HTR-8/SVneo (cell line): Measurements from ENCODE around the gene MEIS2.
"Not testable (repeated sequence)": the region's sequence is repeated elsewhere in the genome, so short reads cannot be mapped to it uniquely, and the experiment has no call there.

ENCODE experiments used
- DNase-seq: peaks from one replicate; pipeline ENCODE4 v3.0.0; 2011; ENCODE audit warnings: low spot score, mixed read lengths; ENCODE audit not compliant: insufficient read length
- FAIRE-seq: peaks from 2 replicates; lab custom pipeline; 2011; peaks lifted over from hg19 to GRCh38; lab: Jason Lieb, UNC

Gene MEIS2

DNA sequence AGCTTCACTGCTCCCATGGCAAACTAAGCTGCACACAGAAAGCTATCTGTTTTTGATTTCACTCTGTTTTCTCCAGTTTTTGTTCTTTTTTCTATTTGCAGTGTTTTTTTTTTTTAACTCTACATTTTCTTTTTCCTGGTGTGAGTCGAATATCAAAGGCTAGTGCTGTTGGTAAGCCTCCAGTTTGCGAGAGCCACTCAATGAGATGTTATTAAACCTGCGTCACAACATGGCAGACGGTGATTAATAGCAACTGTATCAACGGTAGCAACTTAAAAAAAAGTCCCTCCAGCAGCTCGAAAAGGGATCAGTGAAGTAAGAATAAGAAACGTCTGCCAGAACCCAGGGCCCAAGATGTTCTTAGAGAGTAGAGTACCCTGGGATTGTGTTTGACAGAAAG is 84.1 kb downstream of the MEIS2 start:
- no peak for DNase-seq
- no peak for FAIRE-seq

DNA sequence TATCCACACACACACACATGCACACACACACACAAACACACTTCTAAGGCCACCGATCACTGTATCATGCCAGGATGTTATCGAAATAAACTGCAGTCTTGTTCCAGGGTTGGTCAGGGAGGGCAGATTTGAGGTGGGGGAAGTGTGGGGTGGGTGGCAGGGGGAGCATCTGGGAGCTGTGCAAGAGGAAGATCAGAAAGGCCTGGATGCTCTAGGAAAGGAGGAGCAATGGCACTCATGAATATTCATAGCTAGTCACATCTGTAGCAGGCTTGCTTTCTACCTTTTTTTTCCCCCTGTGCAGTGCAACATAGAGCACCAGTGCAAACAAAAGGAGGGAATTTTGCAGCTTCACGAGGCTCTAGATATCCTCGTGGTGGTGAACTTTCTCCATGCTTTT is 84.9 kb downstream of the MEIS2 start:
- no peak for FAIRE-seq

DNA sequence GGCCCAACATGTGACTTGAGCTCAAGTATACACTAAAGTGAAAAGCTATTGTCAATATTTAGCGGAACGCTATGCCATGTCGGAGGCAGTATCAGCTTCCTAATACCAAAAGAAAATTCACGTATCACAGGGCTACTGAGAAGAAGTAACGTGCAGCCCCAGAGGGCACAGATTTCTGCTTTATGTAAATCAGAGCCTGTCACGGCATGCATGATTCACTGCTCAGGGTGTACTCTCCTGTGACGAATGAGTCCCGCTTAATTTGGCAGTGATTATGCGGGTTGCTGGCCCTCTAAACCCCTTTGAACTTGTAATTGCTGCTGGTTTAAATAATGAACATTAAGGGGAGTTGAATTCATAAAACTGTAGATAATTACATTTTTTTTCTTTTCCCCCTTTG is 85.3 kb downstream of the MEIS2 start:
- FAIRE-seq = no peak
- DNase-seq = no peak

More for the DNA sequence above, 84.9 kb downstream of the MEIS2 start:
- no peak for DNase-seq

DNA sequence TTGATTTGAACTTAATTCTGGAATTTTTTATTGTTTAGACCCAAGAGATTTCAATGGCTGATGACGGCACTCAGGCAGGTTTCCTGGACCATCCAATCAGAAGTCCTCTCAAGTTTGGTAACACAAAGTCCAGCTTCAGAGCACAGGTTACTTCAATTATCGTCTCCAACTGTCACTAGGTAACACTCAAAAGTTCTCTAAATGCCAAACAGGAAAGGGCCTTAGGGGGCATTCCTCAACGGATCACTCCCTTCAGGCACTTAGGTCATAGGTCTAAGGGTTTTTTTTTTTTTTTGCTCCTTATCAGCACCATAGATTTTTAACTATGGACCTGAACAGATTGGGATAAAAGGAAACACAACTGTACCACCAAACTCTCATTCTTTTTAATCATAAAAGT is 85.8 kb downstream of the MEIS2 start:
- DNase-seq = no peak
- no peak for FAIRE-seq

DNA sequence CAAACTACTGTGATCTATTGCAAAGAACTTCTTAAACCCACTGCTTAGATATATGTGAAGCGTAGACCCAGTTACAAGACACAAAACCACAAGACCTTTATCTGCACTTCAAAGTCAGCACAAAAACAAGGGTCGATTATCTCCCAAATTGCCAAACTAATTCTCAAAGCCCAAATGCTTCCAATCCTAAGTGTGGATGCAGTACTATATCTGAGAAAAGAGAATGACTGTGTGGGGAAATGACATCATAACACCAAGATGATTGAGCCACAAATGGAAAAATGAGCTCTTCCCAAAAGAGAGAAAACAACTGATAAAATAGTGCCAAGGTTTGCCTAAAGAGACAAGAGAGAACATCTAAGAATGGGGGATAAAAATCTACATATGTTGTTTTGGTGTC is 86.2 kb downstream of the MEIS2 start:
- DNase-seq (no peak), FAIRE-seq (no peak)

DNA sequence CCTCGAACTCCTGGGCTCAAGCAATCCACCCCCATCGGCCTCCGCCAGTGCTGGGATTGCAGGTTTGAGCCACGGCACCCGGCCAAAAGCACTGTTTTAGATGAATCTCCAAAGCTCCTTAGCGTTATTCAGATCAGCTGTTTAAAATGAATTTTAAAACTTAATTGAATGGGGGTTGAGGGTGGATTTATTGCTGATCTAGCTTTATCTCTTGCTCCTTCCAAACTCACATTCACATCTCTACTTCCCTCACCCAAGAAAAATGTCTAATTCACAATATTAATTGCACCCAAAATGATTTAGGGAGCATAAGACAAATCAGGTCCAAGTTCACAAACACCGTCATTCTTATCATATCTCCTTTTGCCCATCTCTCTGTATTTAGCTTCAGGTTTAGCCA is 89.8 kb downstream of the MEIS2 start:
- FAIRE-seq (no peak), DNase-seq (no peak)

DNA sequence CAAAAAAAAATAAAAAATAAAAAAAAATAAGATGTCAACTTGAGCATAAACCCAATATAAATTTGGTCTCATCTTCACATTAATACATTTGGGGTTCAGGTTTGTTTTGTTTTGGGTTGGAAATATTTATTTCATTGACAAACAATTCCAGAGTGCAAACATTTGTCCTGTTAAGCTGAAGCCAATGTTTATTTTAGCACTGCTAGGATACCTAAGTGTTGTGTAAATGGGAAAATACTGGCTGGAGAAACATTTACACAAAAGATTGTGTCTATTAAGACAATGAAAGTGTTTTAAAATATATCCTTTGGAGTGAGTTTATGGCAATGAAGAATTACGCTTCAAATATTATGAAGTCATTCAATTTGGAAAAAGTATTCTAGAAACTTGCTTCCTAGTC is 91.1 kb downstream of the MEIS2 start:
- FAIRE-seq (no peak), DNase-seq (no peak)

DNA sequence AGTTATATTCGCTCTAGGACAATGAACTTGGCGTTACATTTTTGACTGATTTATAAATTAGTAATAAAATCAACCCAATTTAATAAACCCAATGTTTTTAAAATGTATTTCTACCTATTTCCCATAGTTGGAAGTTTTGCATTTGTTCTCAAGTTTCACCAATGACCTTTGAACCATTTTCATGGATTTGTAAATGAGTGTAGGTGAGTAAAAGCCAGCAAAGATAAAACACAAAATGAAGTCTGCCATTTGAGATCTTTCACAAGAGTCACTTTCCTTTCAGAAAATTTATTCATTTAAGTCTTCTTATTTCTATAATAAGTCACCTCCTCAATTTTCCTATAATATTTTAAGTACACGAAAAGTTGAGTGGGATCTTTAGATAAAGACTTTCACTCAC is 92.1 kb downstream of the MEIS2 start:
- no peak for FAIRE-seq
- no peak for DNase-seq

DNA sequence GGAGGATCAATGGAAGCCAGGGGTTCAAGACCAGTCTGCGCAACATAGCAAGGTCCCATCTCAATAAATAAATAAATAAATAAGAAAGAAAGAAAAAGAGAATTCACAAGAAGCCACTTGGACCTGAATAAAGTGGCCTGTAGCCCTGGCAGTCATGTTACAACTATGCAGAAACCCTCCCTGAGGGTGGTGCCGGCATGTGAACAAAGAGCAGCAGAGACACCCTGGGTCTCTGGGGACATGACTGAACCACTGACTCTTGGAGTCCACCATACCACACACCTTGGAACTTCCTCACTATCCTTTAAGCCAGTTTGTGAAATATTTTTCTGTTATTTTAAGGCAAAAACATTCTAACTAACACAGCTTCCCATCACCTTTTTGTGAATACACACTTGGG is 93.0 kb downstream of the MEIS2 start:
- DNase-seq (no peak), FAIRE-seq (no peak)

DNA sequence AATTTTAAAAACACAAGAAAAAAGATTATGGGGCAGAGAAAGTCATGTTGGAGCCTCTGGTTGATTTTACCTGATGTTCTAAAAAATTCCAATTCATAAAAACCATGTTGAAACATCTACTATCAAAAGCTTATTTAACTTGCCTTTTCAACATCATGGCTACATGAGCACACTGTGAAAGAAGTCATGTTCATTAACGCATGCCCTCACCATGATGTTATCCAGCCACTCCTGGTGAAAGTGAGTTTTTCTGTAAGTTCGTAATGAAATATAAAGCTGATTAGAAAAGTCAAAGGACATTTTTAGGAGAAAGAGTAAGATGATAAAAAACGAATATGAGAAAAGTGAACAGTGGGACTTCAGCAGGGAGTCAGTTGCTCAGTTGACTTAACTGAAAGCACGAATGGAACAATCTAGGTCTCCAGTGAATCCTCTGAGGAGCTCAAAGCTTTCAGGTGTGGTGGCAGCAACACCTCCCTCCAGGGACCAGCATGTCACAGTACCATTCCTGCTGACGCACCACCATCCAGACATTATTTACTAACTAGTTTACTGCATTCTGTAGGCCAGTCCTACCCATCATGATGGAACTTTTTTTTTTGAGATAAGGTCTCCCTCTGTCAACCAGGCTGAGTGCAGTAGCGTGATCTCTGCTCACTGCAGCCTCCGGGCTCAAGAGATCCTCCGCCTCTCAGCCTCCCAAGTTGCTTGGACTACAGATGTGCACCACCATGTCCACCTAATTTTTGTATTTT is 95.2 kb downstream of the MEIS2 start:
- no peak for FAIRE-seq
- DNase-seq = no peak

DNA sequence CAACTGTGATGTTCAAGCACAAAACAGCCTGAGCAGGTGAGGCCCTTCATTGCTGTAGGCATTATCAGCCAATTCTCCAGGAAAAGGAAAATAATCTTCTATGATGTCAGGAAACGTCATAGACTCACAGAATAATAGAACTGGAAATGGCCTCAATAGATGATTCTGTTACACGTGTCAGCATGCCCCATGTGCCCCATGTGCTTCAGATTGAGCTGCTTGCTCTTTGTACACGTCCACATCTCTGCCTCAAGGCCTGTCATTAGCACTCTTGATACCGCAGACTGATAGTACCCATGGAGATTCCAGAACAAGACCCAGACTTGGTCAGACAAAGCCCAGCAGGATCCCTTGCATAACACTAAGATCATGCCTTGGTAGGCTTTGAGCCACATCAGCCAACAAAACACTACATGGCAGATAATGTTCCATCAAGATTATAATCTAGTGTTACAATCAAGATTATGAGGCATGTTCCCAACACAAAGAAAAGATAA is 95.9 kb downstream of the MEIS2 start:
- DNase-seq (no peak), FAIRE-seq (no peak)

DNA sequence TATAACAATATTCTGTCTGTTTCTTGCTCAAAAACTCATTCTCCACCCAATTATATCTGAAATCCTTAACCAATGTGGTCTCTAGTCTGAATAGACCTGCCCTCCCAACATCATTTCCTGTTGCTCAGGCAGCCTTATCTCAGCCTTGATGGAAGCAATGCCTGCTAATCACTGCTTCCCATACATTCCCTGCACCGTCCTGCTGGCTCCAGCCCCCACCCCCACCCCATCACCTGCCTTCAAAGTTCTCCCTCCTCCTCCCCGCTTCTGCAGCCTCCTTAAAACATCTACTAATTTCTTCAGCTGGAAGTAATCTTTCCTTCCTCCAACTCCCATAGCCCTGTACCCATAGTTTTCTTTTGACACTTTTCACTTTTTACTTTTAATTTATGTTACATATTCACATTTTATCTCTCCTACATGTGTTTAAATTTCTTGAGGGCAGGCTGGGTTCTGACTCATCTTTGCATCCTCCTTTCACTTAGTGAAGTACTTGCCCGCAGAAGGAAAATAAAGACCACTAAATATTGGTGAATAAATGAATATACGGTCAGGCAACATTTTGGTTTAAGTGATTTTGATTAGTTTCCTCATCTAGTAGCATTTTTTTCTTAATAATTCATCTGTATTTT is 98.2 kb downstream of the MEIS2 start:
- DNase-seq = no peak
- FAIRE-seq = no peak

DNA sequence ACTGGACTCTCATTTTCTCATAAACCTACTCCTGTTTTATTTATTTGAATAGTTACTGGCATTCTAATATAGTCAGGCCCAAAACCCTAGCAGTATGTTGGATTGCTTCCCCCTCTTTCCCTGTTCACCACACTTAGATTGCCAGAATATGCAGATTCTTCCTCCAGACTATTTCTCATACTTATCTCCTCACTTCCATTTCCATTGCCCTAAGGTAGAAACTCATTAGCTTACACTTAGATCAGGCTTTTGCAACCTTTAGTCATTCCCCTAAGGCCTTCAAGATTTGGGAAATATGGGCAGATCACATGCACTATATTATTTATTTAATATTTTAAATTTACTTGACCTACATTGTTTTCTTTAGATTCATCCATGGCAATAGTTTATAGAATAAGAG is 98.9 kb downstream of the MEIS2 start:
- no peak for DNase-seq
- no peak for FAIRE-seq

DNA sequence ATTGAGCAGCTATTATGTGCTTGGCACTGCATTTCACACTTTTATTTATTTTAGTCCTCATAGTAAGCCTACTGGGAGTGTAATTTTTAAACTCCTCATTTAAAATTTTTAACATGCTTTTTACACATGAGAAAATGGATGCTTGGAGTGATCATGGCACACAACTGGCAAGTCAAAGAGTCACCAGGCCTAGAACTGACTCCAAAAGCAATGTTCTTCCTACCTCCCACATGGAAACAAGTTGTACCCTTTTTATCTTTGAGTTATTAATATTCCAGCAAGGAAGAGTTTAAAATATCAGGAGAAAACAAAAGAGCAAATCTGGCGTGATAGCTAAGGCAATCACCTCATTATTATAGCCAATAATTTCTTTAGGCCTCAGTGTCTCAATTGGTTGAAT is 100.6 kb downstream of the MEIS2 start:
- FAIRE-seq (no peak), DNase-seq (no peak)

DNA sequence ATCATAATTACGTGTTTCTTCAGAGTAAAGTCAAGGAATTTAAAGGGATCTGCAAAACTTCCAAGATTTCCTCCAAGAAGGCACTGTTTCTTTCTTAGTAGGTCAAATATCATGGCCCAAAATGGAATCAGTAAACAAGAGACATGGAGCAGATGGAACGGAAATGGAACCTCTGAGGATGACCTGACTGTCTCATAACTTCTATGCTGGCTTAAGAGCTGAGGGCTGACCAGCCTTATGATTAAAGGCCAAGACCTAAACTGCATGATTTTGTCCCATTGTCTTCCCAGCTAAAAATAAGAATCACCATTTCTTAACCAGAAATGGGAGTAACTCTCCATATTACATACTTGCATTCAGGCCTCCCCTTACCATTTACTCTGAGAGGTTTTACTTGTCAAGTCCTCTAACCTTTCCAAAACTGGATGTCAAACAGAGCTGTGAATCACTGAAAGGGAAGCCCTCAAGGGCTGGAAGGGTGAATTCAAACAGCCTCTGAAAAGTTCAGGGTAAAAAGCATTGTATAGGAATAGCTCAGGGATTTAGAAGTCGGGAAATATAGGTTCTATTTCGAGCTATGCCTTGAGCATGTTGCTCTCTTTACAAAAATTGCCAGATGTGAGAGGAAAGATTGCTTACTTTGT is 103.7 kb downstream of the MEIS2 start:
- no peak for FAIRE-seq
- no peak for DNase-seq

DNA sequence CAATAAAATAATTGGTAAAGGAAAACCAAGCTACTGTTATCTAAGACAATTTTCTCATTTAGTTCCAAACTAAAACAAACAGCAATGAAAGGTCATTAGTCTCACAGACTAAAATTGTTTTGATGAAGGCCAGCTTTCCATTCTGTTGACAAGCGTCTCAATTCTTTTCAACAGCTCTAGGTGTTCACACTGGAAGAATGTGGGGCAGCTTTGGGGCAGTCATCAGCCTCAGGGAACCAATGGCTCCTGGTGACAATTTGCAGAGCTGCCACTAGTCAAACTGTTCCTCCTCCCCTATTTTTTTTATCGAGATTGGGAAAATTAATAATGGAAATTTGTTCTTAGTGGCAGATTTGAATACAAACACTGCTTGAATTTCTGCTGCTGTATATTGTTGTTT is 104.2 kb downstream of the MEIS2 start:
- no peak for DNase-seq
- no peak for FAIRE-seq

DNA sequence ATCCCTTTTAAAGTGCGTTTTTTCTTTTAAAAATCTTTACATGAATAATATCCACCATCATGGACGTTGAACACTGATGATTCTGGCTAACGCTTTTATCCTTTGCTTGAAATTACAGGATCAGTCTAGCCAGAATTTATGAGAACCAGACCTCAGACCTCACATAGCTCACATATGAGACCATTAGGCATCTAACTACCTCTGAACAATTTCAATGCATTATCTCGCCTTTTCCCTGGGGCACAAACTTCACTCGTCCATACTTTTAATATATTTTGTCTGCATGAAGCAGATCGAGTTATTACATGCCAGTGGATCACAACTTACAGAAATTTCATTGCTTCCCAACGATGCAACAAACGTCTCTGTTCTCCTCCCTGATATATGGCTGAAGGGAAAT is 105.6 kb downstream of the MEIS2 start:
- FAIRE-seq = no peak
- DNase-seq = no peak

DNA sequence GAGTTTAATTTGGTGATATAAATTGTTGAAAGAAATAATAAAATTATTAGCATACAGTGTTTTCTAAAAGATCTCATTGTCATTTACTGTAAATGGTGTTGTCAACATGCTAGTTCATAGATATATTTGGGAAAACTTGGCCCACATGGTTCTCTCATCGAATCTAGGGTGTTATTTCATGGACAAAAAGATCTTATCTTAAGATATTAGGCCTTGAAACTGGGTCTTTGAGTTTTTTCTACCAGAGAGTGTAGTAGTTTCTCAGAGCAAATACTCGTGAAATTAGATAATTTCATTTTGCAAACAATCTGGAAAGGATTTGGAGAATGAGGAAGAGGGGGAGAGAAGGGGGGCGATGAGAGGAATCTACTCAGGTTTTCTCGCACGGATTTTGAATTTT is 107.9 kb downstream of the MEIS2 start:
- FAIRE-seq (no peak), DNase-seq (no peak)

DNA sequence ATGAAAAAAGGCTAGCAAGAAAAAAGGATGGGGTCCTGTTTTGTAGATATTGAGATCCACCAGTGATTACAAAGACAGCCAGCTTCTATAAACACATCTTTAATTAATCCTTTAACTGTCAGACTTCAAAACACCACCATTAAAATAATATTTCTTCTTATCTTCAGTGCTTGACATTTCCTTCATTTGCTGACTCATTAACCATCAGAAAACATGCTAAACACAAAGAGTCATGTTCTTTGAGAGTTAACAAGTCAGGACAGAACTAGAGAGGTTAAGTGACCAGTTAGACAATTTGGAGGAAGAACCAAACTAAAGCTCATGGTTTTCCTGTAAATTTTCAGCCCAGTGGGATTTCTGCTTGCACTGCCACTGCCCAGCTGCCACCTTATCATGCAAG is 111.4 kb downstream of the MEIS2 start:
- DNase-seq = no peak
- no peak for FAIRE-seq

DNA sequence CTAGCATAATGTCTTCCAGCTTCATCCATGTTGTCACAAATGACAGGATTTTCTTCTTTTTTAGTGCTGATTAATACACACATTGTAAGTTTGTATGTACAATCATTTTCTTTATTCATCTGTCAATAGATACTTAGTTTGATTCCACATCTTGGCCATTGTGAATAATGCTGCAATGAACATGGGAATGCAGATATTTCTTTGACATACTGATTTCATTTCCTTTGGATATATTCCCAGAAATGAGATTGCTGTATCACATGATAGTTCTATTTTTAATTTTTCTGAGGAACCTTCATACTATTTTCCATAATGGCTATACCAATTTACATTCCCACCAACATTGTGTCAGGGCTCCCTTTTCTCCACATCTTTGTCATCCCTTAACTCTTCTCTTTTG is 117.9 kb downstream of the MEIS2 start:
- DNase-seq (no peak), FAIRE-seq (no peak)

DNA sequence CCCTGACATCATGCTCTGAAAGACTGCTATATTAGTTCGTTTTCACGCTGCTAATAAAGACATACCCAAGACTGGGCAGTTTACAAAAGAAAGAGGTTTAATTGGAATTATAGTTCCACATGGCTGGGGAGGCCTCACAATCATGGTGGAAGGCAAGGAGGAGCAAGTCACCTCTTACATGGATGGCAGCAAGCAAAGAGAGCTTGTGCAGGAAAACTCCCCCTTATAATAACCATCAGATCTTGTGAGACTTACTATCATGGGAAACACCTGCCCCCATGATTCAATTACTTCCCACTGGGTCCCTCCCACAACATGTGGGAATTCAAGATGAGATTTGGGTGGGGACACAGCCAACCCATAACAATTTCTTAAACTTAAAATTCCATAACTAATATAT is 120.1 kb downstream of the MEIS2 start:
- FAIRE-seq, DNase-seq: not testable (repeated sequence)
